NCI-H748 (cell line): ENCODE measurements around the gene SLC39A10.
"Not testable (repeated sequence)": the region's sequence is repeated elsewhere in the genome, so short reads cannot be mapped to it uniquely, and the experiment has no call there.

Experiments
- DNase-seq: peaks from one replicate; lab custom pipeline; 2025; ENCODE audit not compliant: unreplicated experiment; lab: John Stamatoyannopoulos, UW

The SLC39A10 gene

DNA sequence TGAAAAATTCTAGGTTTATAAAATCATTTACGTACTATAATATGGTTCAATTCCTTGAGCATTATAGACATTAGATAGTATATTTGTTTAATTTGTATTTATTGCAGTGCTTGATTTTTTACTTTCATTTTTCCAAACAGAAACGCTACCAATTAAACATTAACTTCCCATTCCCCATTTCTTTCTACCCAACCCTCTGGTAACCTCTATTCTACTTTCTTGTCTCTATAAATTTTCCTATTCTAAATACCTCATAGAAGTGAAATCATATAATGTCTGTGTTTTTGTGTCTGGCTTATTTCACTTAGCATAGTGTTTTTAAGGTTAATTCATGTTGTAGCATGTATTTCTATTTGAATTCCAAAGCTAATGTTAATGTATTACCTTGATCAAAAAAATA is 11.6 kb upstream of the SLC39A10 start:
- DNase-seq = no peak

DNA sequence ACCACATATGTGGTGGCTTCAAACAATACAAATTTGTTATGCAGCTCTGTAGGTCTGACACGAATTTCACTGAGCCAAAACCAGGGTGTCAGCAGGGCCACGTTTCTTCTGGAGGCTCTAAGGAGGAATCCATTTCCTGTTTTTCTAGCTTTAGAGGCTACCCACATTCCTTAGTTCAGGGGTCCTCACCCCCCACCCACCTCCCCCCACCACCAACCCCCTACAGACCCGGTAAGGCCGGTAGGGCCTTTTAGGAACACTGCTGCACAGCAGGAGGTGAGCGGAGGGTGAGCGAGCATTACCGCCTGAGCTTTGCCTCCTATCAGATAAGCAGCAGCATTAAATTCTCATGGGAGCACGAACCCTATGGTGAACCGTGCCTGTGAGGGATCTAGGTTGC is 10.6 kb upstream of the SLC39A10 start:
- DNase-seq = no peak

DNA sequence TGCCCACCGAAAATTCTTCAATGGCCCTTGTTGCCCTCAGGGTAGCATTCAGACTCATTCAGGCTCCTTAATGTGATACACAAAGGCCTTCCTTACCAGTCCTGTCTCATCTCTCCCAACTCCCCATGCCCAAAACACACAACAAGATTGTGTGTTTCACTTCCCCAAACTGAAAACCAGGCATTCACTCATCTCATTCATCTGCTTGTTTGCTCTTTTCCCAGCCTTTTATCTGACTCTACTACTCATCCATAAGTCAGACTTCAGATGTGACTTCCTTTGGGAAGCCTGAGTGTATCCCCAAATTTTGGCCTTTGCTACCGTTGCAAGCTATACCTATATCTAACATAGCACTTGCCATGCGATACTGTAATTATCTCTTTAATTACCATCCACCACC is 9.7 kb upstream of the SLC39A10 start:
- no peak for DNase-seq

DNA sequence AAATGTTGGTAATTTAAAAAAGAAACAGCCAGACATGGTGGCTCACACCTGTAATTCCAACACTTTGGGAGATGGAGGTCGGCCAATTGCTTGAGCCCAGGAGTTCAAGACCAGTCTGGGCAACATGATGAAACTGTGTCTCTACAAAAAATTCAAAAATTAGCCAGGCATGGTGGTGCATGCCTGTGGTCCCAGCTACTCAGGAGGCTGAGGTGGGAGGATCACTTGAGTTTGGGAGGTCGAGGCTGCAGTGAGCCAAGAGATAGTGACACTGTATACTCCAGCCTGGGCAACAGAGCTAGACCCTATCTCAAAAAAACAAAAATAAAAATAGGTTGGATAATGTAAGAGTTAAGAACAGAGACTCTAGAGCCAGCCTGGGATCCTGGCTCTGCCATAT is 8.7 kb upstream of the SLC39A10 start:
- DNase-seq = not testable (repeated sequence)

DNA sequence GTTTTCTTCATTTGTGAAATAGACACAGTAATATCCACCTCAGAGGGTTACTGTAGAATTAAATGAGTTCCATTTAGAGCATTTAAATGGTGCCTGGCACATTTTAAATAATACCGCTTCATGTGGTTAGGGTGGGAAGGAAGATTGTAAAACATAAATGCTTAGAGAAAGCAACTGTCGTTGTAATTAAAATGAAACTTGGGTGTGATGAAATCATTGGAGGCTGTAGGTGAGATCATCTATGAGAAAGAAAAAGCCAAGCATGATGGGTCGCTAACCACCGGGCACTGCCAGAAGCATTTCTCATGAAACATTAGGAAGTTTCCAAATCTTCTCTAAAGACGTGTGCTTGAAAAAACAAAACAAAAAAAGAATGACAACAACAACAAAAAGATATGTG is 8.2 kb upstream of the SLC39A10 start:
- DNase-seq = no peak

GRCh38 chr2:195649629-195650190 is 7.3 kb upstream of the SLC39A10 start:
- no peak for DNase-seq

GRCh38 chr2:195651046-195651445 is 6.0 kb upstream of the SLC39A10 start:
- no peak for DNase-seq

DNA sequence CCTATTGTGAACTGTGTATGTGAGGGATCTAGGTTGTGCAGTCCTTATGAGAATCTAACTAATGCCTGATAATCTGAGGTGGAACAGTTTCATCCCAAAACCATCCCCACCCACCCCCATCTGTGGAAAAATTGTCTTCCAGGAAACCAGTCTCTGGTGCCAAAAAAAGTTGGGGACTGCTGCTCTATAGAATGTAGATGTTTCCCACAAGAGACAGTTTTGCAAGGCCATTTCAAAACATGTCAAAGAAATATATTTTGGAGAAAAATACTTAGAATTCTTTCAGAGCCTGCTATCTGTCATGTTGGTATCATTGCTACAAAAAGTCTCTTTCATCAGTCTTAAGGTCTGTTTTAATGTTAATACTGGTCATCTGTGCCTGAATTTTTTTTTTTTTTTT is 4.1 kb upstream of the SLC39A10 start:
- DNase-seq = no peak

- no peak for DNase-seq
These were observed 716 bp upstream of the SLC39A10 start for GRCh38 chr2:195656161-195656858.

GRCh38 chr2:195657634-195658540 is 861 bp downstream of the SLC39A10 start:
- peak; percentile 77 for DNase-seq

DNA sequence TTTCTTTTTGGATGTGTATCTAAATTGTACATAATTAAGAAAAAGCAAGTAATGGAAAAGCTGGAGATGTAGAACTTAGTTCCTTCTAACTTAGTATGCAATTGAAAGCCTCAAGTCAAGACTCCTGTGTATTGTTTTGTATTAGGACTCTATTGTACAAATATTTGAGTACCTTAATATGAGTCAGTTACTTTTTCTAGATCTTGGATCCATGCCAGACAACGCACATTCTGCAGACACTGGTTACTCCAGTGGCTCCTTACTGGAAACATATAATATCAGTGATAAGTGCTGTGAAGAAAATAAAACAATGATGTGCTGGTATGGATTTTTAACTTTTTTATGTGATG is 1.5 kb downstream of the SLC39A10 start:
- peak; percentile 69 for DNase-seq

DNA sequence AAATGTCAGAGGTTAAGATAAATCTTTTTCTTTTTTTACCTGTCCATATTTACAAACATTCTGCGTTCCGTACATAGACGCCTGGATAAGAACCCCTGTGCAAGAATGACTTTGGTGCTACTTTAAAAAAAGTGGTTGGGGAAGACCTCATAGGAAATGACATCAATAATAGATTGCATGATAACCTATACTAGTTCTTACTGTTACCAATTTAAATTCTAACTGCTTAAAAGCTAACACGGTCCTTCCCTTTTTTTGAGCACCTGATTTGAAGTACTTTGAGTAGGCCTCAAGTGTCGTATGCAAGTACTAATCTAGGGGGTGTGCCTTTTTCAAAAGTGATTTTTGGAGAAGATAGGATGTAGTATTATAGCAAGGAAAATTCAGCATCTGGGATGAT is 2.1 kb downstream of the SLC39A10 start:
- DNase-seq = no peak

DNA sequence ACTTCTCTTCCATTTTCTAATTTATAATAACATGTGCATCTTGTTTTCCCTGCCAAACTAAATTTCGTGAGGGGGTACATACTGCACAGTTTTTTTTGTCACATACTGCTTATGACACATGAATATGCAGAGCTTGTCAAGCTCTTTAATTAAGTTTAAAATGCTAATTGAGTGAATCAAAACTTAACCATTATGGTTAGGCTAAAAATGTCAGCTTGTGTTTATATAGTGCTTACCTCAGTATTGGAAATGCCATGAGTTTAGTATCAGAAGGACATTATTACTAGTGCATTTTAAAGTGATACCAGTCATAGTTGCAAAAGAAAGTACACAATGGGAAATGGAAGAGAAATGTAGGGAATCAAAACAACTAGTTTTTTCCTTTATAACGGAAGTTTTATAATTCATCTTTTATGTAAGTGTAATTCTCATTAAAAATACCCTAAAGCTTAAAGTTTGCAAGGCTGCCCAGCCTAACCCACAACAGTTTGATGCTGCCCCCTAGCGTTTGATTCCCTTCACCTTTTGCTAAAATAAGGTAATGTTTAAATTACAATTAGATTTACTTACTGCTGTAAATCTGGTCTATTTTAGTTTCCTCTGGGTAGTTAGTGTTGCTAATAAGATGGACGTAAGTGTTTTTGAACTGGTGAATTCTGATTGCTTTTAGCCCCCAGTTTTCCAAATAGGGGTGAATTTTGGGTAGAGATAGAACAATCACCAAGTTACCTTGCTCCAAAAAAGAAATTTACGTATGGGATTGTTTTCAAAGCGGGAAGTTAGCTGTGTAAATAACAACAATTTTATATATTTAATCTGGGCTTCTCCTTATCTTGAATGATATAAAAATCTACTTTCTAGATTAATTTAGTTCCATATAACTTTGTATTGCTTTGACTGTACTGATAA is 3.2 kb downstream of the SLC39A10 start:
- peak; percentile 78 for DNase-seq

- no peak for DNase-seq
These were observed 5.1 kb downstream of the SLC39A10 start for GRCh38 chr2:195662138-195662537.

DNA sequence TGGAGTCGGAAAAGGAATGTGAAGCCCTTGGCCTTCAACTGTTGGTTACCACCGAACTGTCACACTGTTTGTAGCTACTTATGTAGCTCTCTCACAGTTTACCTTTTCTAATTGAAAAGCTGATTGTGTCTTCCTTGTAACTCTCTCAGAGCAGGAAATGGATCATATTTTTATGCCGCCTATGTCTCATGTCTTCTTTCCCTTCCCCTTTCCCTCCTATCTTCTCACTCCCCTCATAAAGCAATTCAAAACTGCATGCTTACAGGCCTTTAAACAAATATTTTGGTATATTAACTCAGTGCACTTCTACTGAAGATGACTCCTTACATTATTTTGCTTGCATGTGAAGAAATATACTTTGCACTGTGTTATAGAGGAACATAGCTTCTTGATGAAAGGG is 6.0 kb downstream of the SLC39A10 start:
- no peak for DNase-seq

DNA sequence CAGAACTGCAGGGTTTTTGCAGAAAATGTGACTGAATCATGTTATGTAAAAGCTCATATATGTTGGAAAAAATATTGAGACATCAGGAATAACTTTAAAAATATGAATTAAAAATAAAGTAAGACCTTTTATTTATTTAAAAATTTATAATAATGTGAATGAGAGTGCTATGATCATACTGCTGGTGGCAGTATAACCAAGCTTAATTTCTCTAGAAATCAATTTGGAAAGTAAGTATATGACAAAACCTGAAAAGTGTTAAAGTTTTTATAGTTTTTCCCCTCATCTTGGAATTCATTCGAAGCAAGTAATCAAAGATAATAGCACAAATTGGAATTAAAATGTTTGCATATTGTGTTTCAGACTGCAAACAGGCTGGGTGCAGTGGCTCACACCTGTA is 7.5 kb downstream of the SLC39A10 start:
- peak; percentile 34 for DNase-seq

DNA sequence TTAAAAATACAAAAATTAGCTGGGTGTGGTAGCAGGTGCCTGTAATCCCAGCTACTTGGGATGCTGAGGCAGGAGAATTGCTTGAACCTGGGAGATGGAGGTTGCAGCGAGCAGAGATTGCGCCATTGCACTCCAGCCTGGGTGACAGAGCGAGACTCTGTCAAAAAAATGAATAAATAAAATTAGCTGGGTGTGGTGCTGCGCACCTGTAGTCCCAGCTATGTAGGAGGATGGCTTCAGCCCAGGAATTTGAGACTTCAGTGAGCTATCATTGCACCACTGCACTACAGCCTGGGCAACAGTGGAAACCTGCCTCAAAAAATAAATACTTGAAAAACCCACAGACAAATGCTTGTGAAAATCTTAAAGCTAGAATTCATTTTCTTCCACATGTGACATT is 8.1 kb downstream of the SLC39A10 start:
- DNase-seq = peak; percentile 17

GRCh38 chr2:195666113-195666712 is 9.2 kb downstream of the SLC39A10 start:
- DNase-seq = peak; percentile 17

DNA sequence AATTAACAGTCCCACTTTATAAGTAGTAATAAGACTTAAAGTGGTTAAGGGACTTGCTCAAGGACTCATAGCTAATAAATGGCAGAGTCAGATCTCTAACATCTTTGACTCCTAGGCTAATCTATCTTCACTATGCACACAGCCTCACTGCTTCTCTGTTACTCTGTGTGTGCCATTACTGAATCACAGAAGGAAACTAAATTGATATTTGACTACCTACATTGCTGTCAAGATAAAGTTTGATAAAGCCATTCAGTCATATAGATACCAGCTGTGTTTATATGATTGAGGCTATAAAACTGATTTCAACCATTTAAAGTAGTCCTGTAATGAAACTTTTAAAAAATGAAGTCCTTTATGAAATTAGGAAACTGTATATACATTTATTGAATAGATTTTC is 10.9 kb downstream of the SLC39A10 start:
- DNase-seq = no peak

- no peak for DNase-seq
These were observed 13.2 kb downstream of the SLC39A10 start for GRCh38 chr2:195670191-195670590.

GRCh38 chr2:195671563-195671962 is 14.5 kb downstream of the SLC39A10 start:
- DNase-seq = no peak
